Keratinocyte (primary cell): ENCODE results near the gene KHSRP. TPM values are rescaled to one million over a fixed set of nuclear protein-coding genes. Genes with fewer than 3 reads are reported as not detected.

Experiments used
- DNase-seq: peaks from one replicate; pipeline ENCODE4 v3.0.0-alpha.2; 2011; ENCODE audit warnings: low read depth, missing footprints, low spot score
- FAIRE-seq: peaks from 2 replicates; lab custom pipeline; 2011; peaks lifted over from hg19 to GRCh38; lab: Jason Lieb, UNC
- H2AFZ ChIP-seq: 2 replicates; pipeline ENCODE4 v1.6.0; 2012; ENCODE audit warnings: low read length, control low read depth, inconsistent platforms; ENCODE audit not compliant: control insufficient read depth
- H3K27ac ChIP-seq: 2 replicates; pipeline ENCODE4 v1.5.1; 2011; ENCODE audit warnings: low read length; ENCODE audit not compliant: control insufficient read depth, insufficient read depth
- H3K27me3 ChIP-seq: 3 replicates; pipeline ENCODE4 v1.6.0; 2011; ENCODE audit warnings: low read length; ENCODE audit not compliant: control insufficient read depth, insufficient read depth; ENCODE audit errors: extremely low read depth
- H3K36me3 ChIP-seq, 2 experiments: 2 replicates in 1 of 2; 3 replicates in 1 of 2; pipeline ENCODE4 v1.5.1; 2011; ENCODE audit warnings: low read length in 2 of 2, mild to moderate bottlenecking in 1 of 2; ENCODE audit not compliant: control insufficient read depth in 2 of 2, insufficient read depth in 2 of 2; ENCODE audit errors: extremely low read depth in 1 of 2
- H3K4me1 ChIP-seq: 3 replicates; pipeline ENCODE4 v1.5.1; 2011; ENCODE audit warnings: low read length; ENCODE audit not compliant: control insufficient read depth, insufficient read depth; ENCODE audit errors: extremely low read depth
- H3K4me2 ChIP-seq: 3 replicates; pipeline ENCODE4 v1.6.0; 2011; ENCODE audit warnings: low read depth, low read length; ENCODE audit not compliant: control insufficient read depth, insufficient read depth; ENCODE audit errors: extremely low read depth
- H3K4me3 ChIP-seq, 3 experiments: fragments of 200-600 bp in 1 of 3; sonication (generic) in 1 of 3; 2 replicates in 2 of 3; 3 replicates in 1 of 3; pipeline ENCODE4 v1.5.1; 2011 to 2016; ENCODE audit warnings: low read length in 3 of 3, mild to moderate bottlenecking in 3 of 3, control low read depth in 2 of 3, inconsistent platforms in 1 of 3, low read depth in 1 of 3, mixed read lengths in 1 of 3, mixed run types in 1 of 3, moderate library complexity in 1 of 3; ENCODE audit not compliant: control insufficient read depth in 2 of 3, insufficient read depth in 2 of 3; ENCODE audit errors: extremely low read depth in 1 of 3
- H3K79me2 ChIP-seq: 2 replicates; pipeline ENCODE4 v1.6.0; 2012; ENCODE audit warnings: low read length; ENCODE audit not compliant: control insufficient read depth, insufficient read depth
- H3K9ac ChIP-seq: 3 replicates; pipeline ENCODE4 v1.6.0; 2011; ENCODE audit warnings: low read length; ENCODE audit not compliant: control insufficient read depth, insufficient read depth; ENCODE audit errors: extremely low read depth
- H3K9me1 ChIP-seq: 3 replicates; pipeline ENCODE4 v1.6.0; 2011; ENCODE audit warnings: low read length; ENCODE audit not compliant: control insufficient read depth, insufficient read depth; ENCODE audit errors: extremely low read depth
- H3K9me3 ChIP-seq: 2 replicates; pipeline ENCODE4 v1.5.1; 2012; ENCODE audit warnings: low read depth, low read length; ENCODE audit not compliant: control insufficient read depth
- H4K20me1 ChIP-seq: 3 replicates; pipeline ENCODE4 v1.6.0; 2011; ENCODE audit warnings: low read length; ENCODE audit not compliant: control insufficient read depth, insufficient read depth; ENCODE audit errors: extremely low read depth
- CTCF ChIP-seq, 3 experiments: IDR thresholded peaks in 1 of 3; conservative IDR thresholded peaks in 1 of 3; optimal IDR thresholded peaks in 1 of 3; 2 replicates in 2 of 3; 3 replicates in 1 of 3; pipeline versions ENCODE3 to v1.5.1; 2011; ENCODE audit warnings: low read length in 3 of 3, mild to moderate bottlenecking in 3 of 3, moderate library complexity in 2 of 3, control low read depth in 1 of 3, inconsistent platforms in 1 of 3; ENCODE audit not compliant: insufficient read depth in 2 of 3; ENCODE audit errors: extremely low read depth in 1 of 3
- EZH2 ChIP-seq: IDR thresholded peaks from one replicate; pipeline ENCODE4 v1.6.1; 2012; ENCODE audit warnings: inconsistent platforms, mild to moderate bottlenecking, low read length, moderate library complexity
- dilution Hi-C: fragments of 300-500 bp; cut with MboI; formaldehyde crosslinking; loops from one replicate; pipeline ENCODE4 v1.7.0; 2020; ENCODE audit warnings: low sequenced_read_pairs; ENCODE audit not compliant: extremely low pct_ligation_motif_present
- polyA plus RNA-seq, 5 experiments: library from polyadenylated mRNA; depleted of rRNA in 3 of 5; stranded (reverse) in 3 of 5; stranded (forward) in 1 of 5; unstranded in 1 of 5; fragments of >200 nt; gene quantifications; 1 replicate in 1 of 5; 2 replicates in 3 of 5; 3 replicates in 1 of 5; pipeline versions ENCODE4 v1.2.1 to v1.2.3, GENCODE V29; 2011 to 2012; ENCODE audit warnings: missing spikeins in 2 of 5, low read depth in 1 of 5, low replicate concordance in 1 of 5

The KHSRP gene
- polyA plus RNA-seq, 1 donor (not counting 4 experiments of a cell fraction or from before 2014, with no cell fraction given), result 56.6 TPM

- no peaks in the 10 kb centered on the region for H4K20me1 ChIP-seq
- DNase-seq (no peak), FAIRE-seq (no peak)
- TF ChIP-seq CTCF (optimal IDR thresholded peaks at IDR 0.05 in 1 of 3, IDR thresholded peaks at IDR 0.05 in 1 of 3, conservative IDR thresholded peaks at IDR 0.05 in 1 of 3; ENCODE audit: extremely low read depth in 1 of 3, insufficient read depth in 2 of 3, low read length in 3 of 3) (no peak), EZH2 (no peak)
- no peak overlapping the region for H3K9ac ChIP-seq
- H2AFZ ChIP-seq, result no peak overlapping the region
- H3K9me3 ChIP-seq, result no peaks in the 10 kb centered on the region
- dilution Hi-C loops, result no loop called here
- H3K4me3 ChIP-seq, result no peak overlapping the region
- no peak overlapping the region for H3K27ac ChIP-seq
- peaks cover 9% of the 10 kb centered on the region for H3K79me2 ChIP-seq
- no peak overlapping the region for H3K4me2 ChIP-seq
- H3K36me3 ChIP-seq, result peaks cover 29 to 35% of the 10 kb centered on the region in 2 experiments
- no peaks in the 10 kb centered on the region for H3K9me1 ChIP-seq
- no peaks in the 10 kb centered on the region for H3K27me3 ChIP-seq
- no peaks in the 10 kb centered on the region for H3K4me1 ChIP-seq
These were observed 10.6 kb downstream of the KHSRP start for GRCh38 chr19:6413721-6414643.

DNA sequence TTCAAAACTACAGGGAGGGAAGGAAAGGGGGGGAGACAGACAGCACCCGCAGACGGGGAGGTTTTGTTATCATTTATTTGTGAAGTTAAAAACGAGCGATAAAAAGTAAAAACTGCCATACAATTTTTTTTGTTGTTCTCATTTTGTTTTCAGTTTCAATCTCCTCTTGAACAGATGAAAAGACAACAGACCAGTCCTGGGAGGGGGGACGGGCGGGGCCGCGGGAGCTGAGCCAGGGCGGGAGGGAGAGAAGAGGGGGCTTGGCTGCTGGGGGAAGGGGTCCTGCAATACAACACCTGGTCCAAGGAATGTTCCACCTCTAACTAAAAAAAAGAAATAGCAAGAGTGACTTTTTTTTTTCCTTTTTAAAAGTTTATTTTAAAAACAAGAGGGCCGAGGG, 11.3 kb downstream of the KHSRP start:
- no peak overlapping the region for H3K27ac ChIP-seq
- H3K4me3 ChIP-seq, result no peak overlapping the region
- DNase-seq, result no peak
- H4K20me1 ChIP-seq, result no peaks in the 10 kb centered on the region
- TF ChIP-seq EZH2, result no peak
- no peak for TF ChIP-seq CTCF (optimal IDR thresholded peaks at IDR 0.05 in 1 of 3, IDR thresholded peaks at IDR 0.05 in 1 of 3, conservative IDR thresholded peaks at IDR 0.05 in 1 of 3; ENCODE audit: extremely low read depth in 1 of 3, insufficient read depth in 2 of 3, low read length in 3 of 3)
- H3K79me2 ChIP-seq, result peaks cover 2% of the 10 kb centered on the region
- no peaks in the 10 kb centered on the region for H3K9me1 ChIP-seq
- no peak overlapping the region for H3K4me2 ChIP-seq
- H3K4me1 ChIP-seq, result no peaks in the 10 kb centered on the region
- dilution Hi-C loops, result no loop called here
- H3K9ac ChIP-seq, result no peak overlapping the region
- FAIRE-seq, result no peak
- peaks cover 25 to 32% of the 10 kb centered on the region in 2 experiments for H3K36me3 ChIP-seq
- H2AFZ ChIP-seq, result no peak overlapping the region
- H3K27me3 ChIP-seq, result no peaks in the 10 kb centered on the region
- H3K9me3 ChIP-seq, result no peaks in the 10 kb centered on the region
